ENCODE measurements around the gene MAP10. TPM values are rescaled to one million over a fixed set of nuclear protein-coding genes. Genes with fewer than 3 reads are reported as not detected.

Gene MAP10, protein sequence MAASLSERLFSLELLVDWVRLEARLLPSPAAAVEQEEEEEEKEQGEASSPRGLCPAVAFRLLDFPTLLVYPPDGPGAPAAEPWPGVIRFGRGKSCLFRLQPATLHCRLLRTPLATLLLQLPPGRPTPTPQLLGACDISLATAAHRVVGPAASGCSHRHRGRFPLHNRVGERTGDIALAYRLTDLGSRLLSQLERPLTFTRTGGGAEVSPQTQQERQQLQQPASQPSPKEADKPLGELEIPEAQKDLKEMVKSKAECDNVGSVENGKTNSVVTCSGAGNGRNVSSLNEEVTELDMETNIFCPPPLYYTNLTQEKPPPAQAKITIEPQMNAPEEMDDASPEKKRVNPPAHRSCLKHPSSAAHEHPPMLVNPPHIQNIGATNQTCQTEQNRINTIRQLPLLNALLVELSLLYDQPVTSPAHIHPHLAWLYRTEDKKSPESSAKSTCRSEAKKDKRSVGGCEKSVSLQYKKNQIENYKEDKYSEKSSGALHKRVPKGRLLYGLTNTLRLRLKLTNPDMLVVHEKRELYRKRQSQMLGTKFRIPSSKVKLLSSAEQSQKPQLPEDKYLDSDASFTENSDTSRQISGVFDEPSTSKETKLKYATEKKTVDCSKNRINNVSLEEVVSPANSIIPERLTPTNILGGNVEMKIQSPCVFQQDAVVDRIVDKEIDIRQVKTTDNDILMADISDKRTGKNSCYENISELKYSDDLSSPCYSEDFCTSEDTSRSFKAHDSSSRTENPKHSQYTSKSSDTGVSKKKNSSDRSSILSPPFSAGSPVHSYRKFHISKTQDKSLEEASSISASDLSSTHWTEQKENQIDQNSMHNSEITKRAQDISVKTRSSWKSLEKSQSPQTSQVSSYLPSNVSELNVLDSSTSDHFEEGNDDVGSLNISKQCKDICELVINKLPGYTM
- 1 to 10 TPM; 1.7 to 3.2 (median 2.5) TPM for total RNA-seq

DNA sequence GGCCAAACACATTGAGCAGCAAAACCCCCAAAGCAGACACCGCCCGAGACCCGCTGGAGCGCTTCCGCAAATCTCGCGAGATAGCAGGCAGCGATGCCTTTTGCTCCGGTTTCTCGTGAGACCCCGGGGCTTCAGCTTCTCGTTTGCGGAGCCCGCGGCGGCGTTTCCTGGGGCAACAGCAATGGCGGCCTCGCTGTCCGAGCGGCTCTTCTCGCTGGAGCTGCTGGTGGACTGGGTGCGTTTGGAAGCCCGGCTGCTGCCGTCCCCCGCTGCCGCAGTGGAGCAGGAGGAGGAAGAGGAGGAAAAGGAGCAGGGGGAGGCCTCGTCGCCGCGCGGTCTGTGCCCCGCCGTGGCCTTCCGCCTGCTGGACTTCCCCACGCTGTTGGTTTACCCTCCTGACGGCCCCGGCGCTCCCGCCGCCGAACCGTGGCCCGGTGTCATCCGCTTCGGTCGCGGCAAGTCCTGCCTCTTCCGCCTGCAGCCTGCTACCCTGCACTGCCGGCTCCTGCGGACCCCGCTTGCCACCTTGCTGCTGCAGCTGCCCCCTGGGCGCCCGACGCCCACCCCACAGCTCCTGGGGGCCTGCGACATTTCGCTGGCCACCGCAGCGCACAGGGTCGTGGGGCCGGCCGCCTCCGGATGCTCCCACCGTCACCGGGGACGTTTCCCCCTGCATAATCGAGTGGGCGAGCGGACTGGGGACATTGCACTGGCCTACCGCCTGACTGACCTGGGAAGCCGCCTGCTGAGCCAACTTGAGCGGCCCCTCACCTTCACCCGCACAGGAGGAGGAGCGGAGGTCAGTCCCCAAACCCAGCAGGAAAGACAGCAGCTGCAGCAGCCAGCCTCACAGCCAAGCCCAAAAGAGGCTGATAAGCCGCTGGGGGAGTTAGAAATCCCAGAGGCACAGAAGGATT is at the start of gene MAP10:
Gene MAP10, plus strand, starts transcription at position 148 of the 917 bp plus-strand sequence. Its CDS starts 34 bp downstream, at position 182.
- H3K4me3 ChIP-seq: peak within 1 kb of the TSS; percentile 60 to 78 (median 64)
- H3K36me3 ChIP-seq: no peaks in the 10 kb centered on the region
- H3K9me3 ChIP-seq: no peaks in the 10 kb centered on the region
- peak within 1 kb of the TSS; percentile 66 to 83 (median 70) for H3K27ac ChIP-seq
- H3K4me1 ChIP-seq: peaks cover 0 to 10% (median 5%) of the 10 kb centered on the region in 4 donors
- TF ChIP-seq POLR2A (IDR thresholded peaks at IDR 0.05) (peak; percentile 16 to 40), CTCF (IDR thresholded peaks at IDR 0.05) (no peak)
- H3K27me3 ChIP-seq: no peaks in the 10 kb centered on the region
- DNase-seq: peak; percentile 58 to 84 (median 78)

GRCh38 chr1:232764458-232765251 is 40.6 kb upstream of the MAP10 start:
- DNase-seq: peak in 1 of 3 donors; percentile 62
- no peak for TF ChIP-seq POLR2A (IDR thresholded peaks at IDR 0.05)
- TF ChIP-seq CTCF (IDR thresholded peaks at IDR 0.05): no peak

GRCh38 chr1:232765542-232765941 is 39.7 kb upstream of the MAP10 start:
- no peak for TF ChIP-seq POLR2A (IDR thresholded peaks at IDR 0.05)
- no peak for TF ChIP-seq CTCF (IDR thresholded peaks at IDR 0.05)
- H3K4me3 ChIP-seq: no peak overlapping the region
- H3K9me3 ChIP-seq: no peaks in the 10 kb centered on the region
- peak overlapping the region in 2 of 4 donors; percentile 51 to 66 for H3K27ac ChIP-seq
- no peaks in the 10 kb centered on the region for H3K27me3 ChIP-seq
- no peaks in the 10 kb centered on the region for H3K36me3 ChIP-seq
- peaks cover 0 to 31% (median 4%) of the 10 kb centered on the region in 4 donors for H3K4me1 ChIP-seq
- DNase-seq: no peak

More at GRCh38 chr1:232764458-232765251, 40.6 kb upstream of the MAP10 start:
- Histone ChIP-seq H3K4me1 (peaks cover 0 to 31% (median 4%) of the 10 kb centered on the region in 4 donors), H3K27ac (peak overlapping the region in 2 of 4 donors; percentile 51 to 66), H3K9me3 (no peaks in the 10 kb centered on the region), H3K4me3 (no peak overlapping the region), H3K36me3 (no peaks in the 10 kb centered on the region), H3K27me3 (no peaks in the 10 kb centered on the region)

DNA sequence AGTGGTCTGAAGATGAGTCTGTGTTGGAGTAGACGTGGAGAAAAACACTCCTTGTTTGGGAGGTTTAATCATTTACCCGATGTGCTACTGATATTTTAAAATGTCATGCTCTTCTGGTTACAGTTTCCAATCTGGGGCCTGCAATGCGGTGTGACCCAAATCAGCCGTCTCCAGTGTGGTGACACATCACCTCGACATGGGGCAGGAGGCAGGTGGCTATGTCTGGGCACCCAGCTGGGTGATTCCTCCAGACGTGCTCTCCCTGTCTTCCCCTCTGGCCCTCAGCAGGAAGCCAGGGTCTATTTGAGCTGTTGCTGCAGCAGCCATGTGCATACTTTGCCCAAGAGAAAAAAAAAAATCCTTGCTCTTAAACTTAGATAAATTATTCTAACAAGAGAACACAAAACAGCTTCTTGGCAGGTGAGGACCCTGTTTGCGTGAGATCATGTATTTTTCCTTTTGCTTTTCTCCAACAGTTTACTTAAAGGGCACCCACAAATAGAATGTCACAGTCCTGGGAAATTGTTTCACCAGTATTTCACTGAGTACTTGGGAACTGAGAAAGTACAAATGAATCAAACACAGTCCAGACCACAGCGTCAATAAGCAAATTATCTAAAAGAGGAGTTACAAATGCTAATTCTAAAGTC is 38.9 kb upstream of the MAP10 start:
- no peaks in the 10 kb centered on the region for H3K9me3 ChIP-seq
- DNase-seq: no peak
- H3K27ac ChIP-seq: peak overlapping the region in 3 of 4 donors; percentile 20 to 89 (median 65)
- H3K4me1 ChIP-seq: peaks cover 0 to 31% (median 4%) of the 10 kb centered on the region in 4 donors
- no peaks in the 10 kb centered on the region for H3K36me3 ChIP-seq
- TF ChIP-seq CTCF (IDR thresholded peaks at IDR 0.05): no peak
- no peak for TF ChIP-seq POLR2A (IDR thresholded peaks at IDR 0.05)
- no peaks in the 10 kb centered on the region for H3K27me3 ChIP-seq
- no peak overlapping the region for H3K4me3 ChIP-seq

Data from Peyer's patch (tissue), 4 donors.